Muscle of back (tissue), 11 donors: Measurements from ENCODE around the gene ARAP1. TPM values are rescaled to one million over a fixed set of nuclear protein-coding genes. Genes with fewer than 3 reads are reported as not detected.
A peak's percentile ranks its signal among the peaks of the same experiment; 100 is the strongest.

Experiments
- DNase-seq, 3 donors: peaks; one replicate each; pipeline versions ENCODE4 v3.0.0 to v3.0.0-alpha.2; 2013
- polyA plus RNA-seq, 10 donors: library from polyadenylated mRNA; unstranded; fragments of 120-200 nt; gene quantifications; one replicate each; pipeline ENCODE4 v1.2.1, GENCODE V29; 2013; ENCODE audit not compliant: insufficient read length in 10 of 10

Gene ARAP1
- polyA plus RNA-seq, 10 donors = 48.1 to 73.3 (median 57.5) TPM

DNA sequence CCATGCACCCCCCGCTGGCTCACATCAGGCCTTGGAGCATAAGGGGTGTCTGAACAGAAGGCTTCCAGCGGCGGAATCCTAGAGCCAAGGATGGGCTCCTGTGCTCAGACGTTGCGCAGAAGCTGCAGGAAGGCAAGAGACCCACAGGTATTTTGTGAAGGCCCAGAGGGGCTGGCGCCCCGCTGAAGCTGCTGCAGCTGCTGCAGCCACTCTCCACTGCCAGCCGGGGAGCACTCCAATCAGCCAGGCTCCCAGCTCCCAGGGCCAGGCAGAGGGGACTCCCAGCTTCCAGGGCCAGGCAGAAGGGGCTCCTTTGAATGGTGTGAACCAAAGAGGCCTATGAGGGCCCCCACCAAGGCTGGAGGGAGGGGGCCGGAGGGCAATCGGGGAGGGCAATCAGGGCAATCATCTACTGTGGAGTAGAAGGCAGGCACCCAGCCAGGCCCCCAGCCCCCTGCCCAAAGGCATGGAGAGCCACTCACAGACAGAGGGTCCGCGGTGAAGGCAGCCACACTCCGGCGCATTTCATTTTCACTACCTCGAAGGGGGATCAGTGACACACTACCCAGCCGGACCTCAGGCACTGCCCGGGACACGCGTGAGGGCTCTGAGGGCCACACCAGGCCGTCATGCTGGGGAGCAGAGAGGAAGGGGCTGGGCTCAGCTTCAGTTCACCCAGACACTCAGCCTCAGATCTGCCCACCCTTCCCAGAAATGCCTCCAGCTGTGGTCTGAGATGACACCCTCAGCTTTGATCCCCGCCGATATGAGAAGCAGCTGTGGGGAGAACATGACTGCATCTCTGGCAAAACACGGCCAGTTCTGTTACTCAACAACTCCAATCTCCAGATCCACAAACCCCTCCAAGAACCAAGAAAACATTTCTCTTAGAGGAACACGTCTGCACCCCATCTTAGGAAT lies 66.4 kb downstream of the ARAP1 start:
- DNase-seq = peak; percentile 51 to 83 (median 55)

DNA sequence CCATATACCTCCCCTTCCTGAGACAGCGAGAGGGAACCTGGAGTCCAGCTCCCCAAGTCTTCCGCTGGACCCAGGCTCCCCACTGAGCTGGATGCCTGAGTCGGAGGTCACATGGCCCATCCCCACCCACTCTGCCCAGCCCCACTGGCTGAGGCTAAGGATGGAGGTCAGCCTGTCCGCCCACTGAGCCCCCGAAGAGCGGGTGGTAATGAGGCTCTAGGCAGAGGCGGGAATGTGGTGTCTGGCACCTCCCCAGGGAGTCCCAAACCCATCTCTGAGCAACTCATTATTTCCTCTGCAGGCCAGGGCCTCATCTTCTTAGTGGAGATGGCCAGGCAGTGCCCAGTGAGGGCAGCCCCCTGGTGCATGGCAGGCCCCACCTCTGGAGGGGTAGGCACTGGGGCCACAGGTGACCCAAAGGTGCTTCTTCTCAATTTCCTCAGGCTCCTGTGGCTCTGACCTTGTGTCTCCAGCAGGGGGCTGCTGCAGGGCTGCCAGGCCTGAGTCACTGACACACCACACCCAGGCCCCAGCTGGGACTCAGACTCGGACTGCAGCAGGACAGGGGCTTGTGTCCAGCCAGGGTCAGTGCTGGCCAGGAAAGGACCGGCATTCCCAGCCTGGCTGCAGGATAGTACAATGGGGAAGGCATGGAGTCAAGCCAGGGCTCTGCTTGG lies 67.8 kb downstream of the ARAP1 start:
- DNase-seq = peak in 1 of 3 donors; percentile 78

DNA sequence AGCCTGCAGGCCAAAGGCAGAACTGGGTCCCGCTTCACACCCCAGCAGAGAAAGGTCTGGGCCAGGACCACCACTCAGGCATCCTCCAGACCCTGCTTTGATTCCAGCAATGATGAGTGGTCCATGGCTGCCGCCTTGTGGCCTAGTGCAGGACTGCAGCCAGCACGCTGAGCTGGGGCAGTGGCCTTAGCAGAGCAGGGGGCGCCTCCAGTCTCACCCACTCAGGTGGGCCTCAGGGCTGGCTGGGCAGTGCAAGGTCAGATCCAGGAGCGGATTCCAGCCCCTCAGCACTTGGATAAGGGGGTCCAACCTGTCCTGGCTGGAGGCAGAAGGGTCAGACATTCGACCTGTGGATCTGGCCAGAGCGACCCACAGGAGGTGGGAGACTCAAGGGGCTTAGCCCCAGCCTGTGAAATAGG lies 68.4 kb downstream of the ARAP1 start:
- DNase-seq = peak in 2 of 3 donors; percentile 64 to 81

GRCh38 chr11:72682858-72683243 lies 69.4 kb downstream of the ARAP1 start:
- no peak for DNase-seq

GRCh38 chr11:72682238-72682857 lies 69.9 kb downstream of the ARAP1 start:
- DNase-seq = no peak

DNA sequence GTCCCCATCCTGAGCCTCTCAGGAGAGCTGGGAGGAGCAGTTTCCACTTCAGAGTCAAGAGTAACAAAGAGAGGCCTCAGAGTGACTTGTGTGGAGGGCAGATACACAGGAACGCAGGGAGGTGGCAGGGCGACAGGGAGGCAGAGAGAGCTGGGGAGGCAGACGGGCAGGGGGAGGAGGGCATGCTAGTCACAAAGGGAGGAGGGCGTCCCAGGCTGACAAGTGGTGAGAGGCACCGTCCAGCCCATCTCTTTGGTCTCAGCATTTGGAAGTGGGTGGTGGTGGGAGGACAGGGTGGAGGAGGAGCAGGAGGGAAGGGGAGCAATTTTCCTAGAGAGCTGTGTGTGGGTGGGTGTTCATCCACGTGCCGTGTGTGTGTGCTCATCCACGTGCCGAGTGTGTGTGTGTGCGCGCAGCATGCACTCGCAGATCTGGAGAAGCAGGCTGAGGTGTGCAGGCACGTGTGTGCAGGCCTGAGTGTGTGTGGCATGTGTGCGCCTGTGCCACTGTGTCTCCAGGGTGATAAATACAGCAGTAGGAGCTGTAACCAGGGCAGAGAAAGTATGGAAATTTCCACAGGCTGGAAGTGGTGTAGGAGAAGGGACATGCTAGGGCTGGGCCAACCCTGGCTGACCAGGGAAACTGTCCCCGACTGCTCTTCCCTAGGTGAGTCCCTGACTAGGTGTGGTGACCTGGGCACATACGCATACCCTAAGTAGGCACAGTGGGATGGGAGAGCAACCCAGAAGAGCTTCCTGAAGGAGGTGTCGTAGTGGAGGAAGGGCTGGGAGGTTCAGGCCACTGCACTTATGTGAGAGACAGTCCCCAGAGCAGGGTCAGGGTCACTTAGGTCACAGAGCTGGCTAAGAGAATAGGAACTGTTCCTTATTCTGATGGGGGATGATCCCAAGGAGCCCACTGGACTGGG lies 70.7 kb downstream of the ARAP1 start:
- no peak for DNase-seq

GRCh38 chr11:72680624-72681158 lies 71.5 kb downstream of the ARAP1 start:
- DNase-seq = no peak

DNA sequence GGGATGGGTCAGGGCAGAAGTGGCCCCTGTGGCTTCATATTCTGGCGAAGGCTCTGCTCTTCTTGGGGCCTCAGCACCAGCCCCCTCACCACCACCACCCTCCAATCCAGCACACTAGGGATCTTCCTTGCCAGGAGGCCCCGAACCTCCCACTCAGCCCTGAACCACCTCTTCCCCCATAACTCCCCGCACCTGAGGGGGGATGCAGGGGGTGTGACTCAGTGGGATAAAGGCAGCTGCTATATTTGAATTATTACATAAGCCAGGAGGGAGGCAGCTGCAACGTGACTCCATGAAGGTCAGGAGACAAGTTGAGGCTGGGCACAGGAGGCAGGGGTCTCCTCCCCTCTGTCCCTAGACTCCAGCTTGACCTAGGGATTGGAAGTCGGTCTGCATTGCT lies 72.3 kb downstream of the ARAP1 start:
- DNase-seq = no peak

- DNase-seq = no peak
These were observed 73.7 kb downstream of the ARAP1 start for GRCh38 chr11:72678524-72678923.

DNA sequence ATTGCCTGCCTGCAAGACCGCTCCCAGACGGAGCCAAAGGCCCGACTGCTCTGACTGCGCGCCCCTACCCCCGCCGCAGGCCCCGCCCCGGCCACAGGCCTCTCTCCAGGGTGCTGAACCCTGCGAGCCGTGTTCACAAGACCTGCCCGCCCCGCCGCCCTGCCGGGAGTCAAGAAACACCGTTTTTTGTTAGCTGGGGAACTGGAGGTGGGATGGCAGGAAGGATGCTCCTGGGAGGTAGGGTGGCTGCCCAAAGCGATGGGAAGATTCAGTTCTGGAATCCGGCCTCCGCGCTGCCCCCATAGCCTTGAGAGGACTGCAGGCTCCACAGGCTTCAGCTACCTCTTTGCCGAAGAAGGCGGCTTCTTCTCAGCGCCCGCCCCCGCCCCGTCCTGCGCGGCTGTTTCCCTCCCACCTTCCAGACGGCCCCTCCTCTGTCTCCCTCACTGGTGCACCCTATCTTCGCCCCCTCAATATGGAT lies 75.3 kb downstream of the ARAP1 start:
- peak in 2 of 3 donors; percentile 72 to 87 for DNase-seq

GRCh38 chr11:72675221-72675620 lies 77.0 kb downstream of the ARAP1 start:
- DNase-seq = no peak

GRCh38 chr11:72673943-72674828 lies 78.0 kb downstream of the ARAP1 start, which contains the start of gene PDE2A:
Gene PDE2A, minus strand, starts transcription at chr11:72674422. Its CDS starts 215 bp downstream, at chr11:72674207.
- no peak for DNase-seq

- peak in 1 of 3 donors; percentile 38 for DNase-seq
These were observed 78.8 kb downstream of the ARAP1 start for GRCh38 chr11:72673284-72673942.

- no peak for DNase-seq
These were observed 79.5 kb downstream of the ARAP1 start for GRCh38 chr11:72672597-72673238.

- DNase-seq = no peak
These were observed 80.8 kb downstream of the ARAP1 start for GRCh38 chr11:72671152-72672099.

- DNase-seq = no peak
These were observed 82.2 kb downstream of the ARAP1 start for GRCh38 chr11:72670041-72670440.

DNA sequence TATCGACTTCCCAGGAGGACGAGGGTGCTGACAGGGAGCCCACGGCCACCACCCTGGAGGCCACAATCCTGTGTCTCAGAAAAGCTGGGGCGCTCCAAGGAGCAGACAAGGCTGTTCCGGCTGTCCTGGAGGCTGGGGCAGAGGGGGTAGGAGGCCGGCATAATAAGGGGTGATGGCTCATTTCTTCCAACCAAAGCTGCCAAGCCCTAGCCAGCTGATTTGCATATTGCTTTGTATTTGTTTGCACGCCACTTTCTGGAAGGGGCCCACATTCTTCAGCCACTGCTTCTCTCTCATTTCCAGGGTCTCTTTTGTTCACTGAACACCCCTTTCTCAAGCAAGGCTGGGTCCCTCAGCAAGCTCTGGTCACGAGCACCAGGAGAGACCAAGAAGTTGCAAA lies 82.7 kb downstream of the ARAP1 start:
- DNase-seq = no peak
